ENCODE data around the gene GSTM3.
"Not testable (repeated sequence)": the region's sequence is repeated elsewhere in the genome, so short reads cannot be mapped to it uniquely, and the experiment has no call there.

GSTM3 gene

GRCh38 chr1:109773900-109774485 lies 33.2 kb upstream of the GSTM3 start:
- DNase-seq = no peak

DNA sequence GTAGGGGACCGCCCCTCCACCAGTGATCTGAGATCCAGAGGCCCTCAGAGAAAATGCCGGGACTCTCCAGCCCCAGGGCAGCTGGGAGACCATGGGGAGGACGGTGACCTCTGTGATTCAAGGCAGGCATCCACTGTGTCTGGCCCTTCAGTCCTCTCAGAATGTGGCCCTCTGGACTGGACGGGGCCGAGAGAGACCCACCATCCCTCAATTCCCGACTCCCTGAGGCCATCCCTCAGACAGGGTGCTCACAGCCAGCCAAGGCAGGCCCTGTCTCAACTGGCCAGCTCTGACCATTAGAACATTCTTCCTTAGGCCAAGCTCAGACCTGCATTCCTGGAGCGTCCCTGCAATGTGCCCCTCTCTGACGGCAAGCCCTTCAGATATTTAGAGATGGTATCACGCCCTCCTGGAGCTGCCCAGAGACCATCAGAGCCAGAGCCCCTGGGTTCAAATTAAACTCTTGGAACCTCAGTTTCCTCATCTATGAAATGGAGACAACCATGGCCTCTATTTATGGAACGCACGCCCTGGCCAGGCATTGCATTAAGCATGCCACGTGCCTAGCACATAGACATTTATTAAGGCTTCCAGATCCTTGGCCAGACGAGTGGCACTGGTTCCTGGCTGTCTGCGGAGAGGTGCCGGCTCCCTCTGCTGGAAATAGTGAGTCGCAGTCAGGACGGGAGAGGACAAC lies 32.5 kb upstream of the GSTM3 start:
- peak; percentile 81 for DNase-seq

GRCh38 chr1:109772658-109773202 lies 31.9 kb upstream of the GSTM3 start:
- DNase-seq = no peak

DNA sequence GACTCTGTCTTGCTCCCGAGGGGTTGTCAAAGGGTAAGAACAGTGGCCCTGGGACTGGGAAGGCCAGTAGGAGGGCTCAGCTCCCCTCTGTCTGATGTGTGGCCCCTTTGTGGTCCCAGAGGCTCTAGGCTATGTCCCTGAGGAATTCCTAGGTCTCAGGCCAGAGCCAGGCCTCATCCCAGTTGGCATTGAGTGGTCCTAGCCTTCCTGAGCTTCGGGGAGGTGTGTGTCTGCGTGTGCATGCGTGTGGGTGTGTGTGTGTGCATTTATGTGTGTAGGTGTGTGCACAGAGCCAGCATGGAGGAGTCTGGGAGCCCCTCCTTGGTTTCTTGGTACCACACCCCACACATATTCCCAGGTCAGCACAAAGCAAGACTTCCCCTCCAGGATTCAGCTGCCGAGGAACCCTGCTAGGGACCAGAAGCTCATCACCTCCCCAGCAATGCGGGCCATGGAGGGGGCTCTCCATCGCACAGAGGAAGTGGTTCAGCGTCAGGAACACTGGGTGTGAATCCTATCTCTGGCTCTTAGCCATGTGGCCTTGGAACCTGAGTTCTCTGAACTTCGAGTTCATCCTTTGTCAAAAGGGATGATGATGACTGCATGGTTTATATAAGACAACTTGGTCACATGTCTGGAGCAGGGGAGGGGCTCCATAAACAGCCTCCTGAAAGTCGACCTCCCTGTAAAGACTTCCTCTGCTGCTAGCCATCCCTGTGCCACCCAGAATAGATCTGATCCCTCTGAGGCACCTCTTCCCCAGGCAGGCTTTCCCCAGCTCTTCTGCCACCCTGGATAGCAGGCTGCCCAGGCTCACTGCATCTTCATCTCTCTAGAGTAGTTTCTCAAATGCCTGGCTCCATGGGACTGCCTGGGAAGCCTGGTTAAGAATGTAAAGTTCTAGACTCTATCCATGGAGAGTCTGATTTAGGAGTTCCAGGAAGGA lies 31.1 kb upstream of the GSTM3 start:
- no peak for DNase-seq

DNA sequence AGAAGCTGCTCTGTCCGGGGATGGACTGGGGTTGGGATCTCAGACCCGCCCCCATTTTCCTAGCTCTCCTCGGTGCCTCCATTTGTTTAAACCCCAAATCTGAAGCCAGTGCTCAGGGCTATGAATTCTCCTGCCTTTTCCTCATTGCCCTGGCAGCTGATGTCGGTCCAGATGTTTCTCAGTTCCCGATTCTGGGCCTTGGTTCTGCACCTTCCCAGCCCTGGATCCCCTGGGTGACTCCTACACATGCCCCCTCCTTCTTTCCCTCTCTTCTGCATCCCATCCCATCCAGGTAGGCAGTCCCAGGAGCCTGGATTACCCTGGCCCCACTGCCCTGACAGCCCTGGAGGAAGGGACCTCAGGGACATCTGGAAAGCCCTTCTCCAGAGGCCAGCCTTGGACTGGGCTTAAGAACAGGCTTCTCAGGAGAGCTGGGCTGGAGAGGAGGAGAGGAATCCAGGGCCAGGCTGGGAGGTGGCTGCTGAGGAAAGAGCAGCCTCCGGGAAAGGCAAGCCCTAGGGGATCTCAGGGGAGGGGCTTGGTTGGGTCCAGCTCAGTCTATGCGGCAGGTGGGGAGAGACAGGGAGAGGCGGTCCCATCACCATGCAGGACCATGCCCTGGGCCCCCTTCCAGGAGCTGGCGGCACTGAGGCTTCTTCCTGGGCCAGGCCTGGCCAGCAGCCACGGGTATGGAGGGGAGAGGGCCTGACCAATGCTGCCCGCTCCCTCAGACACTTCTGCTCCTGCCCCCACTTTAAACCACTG lies 29.7 kb upstream of the GSTM3 start:
- no peak for DNase-seq

GRCh38 chr1:109769330-109770078 lies 28.7 kb upstream of the GSTM3 start:
- DNase-seq = no peak

- DNase-seq = no peak
Measured at GRCh38 chr1:109768820-109769219, 28.0 kb upstream of the GSTM3 start.

- DNase-seq = no peak
Measured at GRCh38 chr1:109768335-109768650, 27.5 kb upstream of the GSTM3 start.

GRCh38 chr1:109767637-109768334 lies 26.9 kb upstream of the GSTM3 start:
- DNase-seq = no peak

GRCh38 chr1:109766991-109767636 lies 26.3 kb upstream of the GSTM3 start:
- not testable (repeated sequence) for DNase-seq

- DNase-seq = no peak
Measured at GRCh38 chr1:109765896-109766615, 25.2 kb upstream of the GSTM3 start.

- no peak for DNase-seq
Measured at GRCh38 chr1:109765483-109765815, 24.6 kb upstream of the GSTM3 start.

GRCh38 chr1:109764561-109765482 lies 24.0 kb upstream of the GSTM3 start:
- no peak for DNase-seq

DNA sequence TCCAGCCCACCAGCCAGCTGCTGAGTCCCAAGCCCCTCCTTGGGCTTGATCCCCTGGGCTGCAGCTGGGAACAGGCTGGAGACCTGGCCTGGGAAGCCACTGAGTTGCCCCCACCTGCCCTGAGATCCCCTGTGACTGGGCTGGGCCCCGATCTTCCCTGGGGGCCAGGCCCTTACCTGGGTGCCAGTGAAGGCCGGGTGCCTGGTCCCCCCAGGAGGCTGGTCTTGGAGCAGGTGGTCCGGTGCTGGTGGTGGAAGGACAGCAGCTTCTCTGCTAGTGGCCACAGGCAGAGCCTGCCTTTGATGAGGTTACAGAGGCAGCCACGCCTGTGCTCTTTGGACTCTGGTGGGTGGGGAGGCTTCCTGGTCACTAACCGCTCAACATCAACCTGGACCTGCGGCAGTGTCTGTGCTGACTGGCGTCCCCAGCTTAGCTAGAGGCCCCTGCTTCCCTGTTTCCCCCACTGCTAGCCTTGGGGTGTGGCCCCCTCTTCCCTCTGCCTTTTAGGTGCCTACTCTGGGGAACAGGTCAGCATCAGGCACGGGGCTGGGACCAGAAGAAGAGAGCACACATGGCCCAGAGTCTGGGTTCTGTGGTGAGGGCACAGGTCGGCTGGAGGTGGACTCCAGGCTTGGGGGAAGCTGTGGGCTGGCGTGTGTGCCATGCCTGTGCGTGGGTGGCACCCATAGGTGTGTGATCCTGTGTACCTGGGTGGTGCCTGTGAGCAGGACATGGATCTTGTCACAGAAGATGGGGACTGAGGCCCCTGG lies 23.0 kb upstream of the GSTM3 start, which contains the start of gene EPS8L3:
Gene EPS8L3, minus strand, starts transcription at position 278 of the 770 bp plus-strand sequence. CDS start 2,174 bp downstream, outside the sequence.
- DNase-seq = no peak

- no peak for DNase-seq
Measured at GRCh38 chr1:109762821-109763645, 22.2 kb upstream of the GSTM3 start.

DNA sequence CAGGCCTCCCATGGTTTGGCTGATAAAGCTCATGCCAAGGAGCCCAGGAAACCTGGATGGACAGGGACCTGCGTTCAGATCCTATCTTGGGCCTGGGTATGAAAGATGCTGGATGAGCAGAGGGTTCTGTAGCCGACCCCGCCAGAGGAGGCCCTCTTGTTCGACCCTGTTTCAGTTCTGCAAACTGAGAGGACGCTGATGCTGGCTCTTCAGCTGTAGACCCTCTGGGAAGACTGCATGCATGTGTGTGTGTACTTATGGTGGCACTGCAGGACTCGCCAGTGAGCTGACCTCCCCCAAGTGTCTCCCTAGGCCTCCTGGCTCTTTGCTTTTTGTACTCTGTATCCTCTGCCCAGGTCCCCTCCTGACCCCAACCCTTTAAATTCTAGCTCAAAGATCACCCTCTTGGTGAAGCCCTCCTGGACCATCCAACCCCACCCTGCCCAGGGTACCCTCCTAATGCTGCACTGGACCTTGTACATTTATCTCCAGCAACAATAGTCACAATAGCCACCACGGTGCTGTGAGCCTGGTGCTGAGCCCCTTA lies 21.3 kb upstream of the GSTM3 start:
- no peak for DNase-seq
